HG02884 (cell line): ENCODE results near the gene TP53TG5.
"Not testable (repeated sequence)": the region's sequence is repeated elsewhere in the genome, so short reads cannot be mapped to it uniquely, and the experiment has no call there.

Experiments
- ATAC-seq: cut with Tn5 transposase; IDR thresholded peaks from one replicate; pipeline ENCODE4 v1.9.1; 2021; ENCODE audit warnings: mild to moderate bottlenecking, moderate library complexity; ENCODE audit not compliant: unreplicated experiment

The TP53TG5 gene

DNA sequence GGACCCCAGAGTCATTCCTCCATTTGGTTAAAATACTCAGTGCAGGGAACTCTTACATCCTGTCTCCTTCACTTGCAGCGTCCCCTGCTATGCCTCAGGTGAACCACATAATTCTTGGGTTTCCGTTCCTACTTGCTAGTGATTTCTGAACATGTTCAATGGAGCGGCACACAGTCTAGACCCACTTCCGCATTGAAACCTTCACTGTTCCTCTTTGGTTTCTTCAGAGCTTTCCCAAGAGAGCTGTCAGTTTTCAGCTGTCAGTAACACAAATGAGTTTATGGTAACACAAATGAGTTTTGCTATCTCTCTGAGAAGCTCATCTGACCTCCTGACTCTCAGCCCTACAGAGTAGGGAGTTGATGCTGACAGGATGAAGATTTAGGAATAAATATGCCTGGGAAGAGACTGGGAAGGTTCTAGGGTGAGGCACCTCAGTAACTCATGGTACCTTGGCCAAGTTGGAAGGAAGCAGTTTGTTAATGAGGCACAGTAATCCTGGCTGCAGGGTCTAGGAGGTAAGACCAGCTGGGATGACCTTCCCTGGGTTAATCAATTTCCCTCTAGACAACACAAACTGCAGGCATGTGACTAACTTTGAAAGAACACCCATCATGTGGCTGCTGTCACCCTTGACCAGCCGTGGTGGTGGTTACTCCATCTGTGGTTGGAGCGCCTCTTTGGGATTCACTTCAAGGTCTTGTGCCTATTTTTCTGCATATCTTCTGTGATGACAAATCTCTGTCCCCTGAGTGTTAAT, 9.7 kb downstream of the TP53TG5 start:
- peak; percentile 88 for ATAC-seq

DNA sequence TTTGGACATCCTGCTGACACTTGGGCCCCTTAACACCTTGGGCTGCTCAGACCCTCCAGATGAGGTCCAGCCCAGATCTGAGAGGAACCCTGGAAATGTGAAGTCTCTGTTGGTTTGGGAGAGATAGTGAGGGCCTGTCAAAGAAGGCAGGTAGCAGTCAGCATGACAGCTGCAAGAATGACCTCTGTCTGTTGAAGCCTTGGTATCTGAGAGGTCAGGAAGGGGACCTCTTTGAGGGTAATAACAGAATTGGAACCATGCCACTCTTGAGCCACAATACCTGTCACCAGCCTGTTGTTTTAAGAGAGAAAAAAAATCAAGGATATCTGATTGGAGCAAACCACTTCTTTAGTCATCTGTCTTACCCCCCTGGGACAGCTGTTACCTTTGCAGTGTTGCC, 11.0 kb downstream of the TP53TG5 start:
- no peak for ATAC-seq

DNA sequence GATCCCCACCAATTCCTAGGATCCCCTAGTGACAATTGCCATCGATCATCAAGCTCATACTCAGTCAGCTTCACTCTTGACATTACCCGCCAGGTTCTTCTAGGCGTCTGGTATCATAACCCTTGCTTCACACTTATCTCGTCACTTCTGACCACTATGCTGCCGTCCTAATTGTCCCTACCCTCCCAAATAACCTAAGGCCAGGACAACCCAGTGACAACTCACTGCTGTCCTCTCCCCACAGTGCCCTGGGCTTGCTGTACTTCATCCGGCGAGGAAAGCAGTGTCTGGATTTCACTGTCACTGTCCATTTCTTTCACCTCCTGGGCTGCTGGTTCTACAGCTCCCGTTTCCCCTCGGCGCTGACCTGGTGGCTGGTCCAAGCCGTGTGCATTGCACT, 11.5 kb downstream of the TP53TG5 start:
- ATAC-seq = no peak

DNA sequence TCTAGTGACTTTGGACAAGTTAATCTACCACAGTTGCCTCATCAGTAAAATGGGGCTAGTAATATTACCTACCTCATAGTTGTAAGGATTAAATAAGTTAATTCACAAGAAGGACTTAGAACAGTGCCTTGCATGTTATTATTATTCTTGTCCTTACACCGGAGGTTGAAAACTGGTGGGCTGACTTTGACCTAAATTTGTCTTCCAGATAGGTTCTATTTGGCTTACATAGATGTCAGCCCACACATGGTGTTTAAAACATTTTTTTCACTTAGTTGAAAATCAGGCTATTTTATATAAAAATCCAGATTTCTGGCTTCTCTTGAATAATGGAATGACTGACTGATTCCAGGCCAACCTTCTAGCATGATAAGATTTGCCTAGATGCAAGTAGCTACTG, 11.9 kb downstream of the TP53TG5 start:
- ATAC-seq = no peak

DNA sequence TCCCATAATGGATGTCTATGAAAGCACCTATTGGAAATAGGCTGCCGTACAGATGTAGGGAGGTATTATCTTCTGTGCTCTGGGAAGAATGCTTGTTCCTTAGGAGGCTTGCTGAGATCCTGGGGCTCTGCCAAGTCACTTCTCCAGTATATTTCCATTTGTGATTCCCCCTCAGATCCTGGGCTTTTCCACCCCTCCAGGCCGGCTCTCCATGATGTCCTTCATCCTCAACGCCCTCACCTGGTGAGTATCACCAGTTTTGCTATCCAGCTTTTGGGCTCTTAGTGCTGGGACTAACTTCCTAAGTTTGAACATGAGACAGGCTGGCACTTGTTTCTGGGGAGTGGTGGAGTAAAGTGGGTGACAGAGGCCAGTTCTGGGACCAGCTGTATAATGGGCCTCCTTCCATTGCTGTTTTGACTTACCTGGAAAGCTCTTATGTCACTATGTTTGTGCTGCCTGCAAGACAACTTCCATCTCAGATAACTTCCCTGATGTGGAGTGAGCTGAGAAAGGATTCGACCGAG, 12.6 kb downstream of the TP53TG5 start:
- ATAC-seq = no peak

DNA sequence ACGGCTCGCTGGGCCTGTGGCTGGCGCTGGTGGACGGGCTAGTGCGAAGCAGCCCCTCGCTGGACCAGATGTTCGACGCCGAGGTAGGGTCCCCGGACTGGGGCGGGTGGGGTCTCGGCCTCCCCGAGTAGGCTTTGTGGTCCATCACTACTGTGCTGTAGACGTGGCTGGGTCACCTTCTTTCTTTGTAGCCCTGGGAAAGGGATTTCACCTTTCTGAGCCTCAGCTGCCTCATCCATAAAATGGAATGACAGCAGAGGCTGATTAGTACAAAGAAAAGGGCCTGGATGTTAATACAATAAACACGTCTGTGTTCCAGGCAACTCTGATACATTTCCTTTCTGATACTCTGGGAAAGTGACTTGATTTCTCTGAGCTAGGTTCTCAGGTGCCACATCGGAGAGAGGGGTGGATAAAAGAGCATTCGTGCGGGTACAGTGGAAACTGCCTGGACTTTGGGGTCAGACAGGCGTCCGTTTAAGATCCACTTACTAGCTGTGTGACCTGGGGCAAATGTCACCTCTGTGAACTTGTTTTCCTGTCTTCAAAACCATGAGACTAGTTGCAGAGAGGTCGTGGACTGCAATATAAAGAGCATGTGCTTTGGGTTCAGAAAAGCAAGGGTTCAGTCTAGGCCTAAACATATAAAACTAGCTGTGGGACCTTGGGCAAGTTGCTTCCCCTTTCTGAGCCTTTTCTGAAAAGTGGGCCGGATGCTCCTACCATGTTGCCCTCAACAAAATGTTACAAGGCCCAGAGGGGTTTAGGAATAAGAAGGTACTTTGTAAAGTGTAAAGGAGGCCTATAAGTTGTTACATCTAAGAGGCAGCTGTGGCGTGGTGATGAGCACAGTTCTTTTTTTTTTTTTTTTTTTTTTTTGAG, 14.3 kb downstream of the TP53TG5 start:
- no peak for ATAC-seq

DNA sequence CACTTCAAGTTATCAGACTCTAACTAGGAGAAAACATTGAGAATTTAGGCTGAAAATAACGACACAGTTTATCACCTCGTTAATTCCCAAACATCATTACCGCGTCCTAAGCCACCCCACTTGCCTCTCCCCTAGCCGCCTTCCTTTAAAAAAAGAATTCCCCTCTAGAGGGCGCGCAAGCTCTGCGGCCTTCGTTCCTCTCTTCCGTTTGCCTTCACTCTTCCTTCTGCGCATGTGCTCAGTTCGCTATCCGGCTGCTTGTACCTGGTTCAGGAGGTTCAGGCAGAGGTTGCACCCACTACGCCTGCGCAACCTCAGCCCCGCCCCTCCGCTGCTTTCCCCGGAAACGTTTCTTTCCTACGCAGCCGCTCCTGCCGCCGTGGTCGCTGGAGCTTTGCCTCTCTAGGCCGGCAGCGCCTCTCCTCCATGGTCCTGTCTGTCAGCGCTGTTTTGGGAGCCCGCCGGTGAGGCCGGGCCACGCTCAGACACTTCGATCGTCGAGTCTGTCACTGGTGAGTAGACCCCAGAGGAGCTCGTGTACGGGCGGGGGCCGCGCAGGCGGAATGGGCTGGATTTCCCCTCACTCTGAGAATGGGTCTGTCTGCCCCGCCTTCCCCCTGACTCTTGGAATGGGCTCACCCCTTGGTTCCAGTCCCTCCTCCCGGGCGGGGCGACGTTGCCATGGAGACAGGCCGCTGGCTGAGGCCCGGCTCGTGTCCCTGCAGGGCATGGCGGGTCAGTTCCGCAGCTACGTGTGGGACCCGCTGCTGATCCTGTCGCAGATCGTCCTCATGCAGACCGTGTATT, 15.1 kb downstream of the TP53TG5 start, which contains the start of gene SYS1:
TSS of gene SYS1 (plus strand) at position 353 of the 807 bp plus-strand sequence. CDS start at position 729, 376 bp downstream.
- ATAC-seq = peak; percentile 83

DNA sequence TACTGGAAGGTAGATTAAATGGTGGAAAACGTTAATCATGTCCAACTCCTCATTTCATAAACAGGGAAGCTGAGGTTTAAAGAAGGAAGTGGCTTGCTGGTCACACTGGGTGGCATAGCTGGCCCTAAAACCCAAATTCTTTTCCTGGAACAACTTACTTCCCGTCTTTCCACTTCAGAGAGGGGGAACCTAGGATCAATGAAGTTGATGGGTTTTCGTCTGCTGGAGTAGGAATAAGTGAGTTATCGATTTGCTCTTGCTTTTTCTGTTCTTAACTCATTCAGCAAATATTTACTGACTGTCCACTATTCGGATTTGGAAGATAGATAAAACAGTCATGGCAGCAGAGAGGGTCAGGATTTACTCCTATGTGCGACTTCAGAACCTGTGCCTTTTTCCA, 16.3 kb downstream of the TP53TG5 start:
- no peak for ATAC-seq

DNA sequence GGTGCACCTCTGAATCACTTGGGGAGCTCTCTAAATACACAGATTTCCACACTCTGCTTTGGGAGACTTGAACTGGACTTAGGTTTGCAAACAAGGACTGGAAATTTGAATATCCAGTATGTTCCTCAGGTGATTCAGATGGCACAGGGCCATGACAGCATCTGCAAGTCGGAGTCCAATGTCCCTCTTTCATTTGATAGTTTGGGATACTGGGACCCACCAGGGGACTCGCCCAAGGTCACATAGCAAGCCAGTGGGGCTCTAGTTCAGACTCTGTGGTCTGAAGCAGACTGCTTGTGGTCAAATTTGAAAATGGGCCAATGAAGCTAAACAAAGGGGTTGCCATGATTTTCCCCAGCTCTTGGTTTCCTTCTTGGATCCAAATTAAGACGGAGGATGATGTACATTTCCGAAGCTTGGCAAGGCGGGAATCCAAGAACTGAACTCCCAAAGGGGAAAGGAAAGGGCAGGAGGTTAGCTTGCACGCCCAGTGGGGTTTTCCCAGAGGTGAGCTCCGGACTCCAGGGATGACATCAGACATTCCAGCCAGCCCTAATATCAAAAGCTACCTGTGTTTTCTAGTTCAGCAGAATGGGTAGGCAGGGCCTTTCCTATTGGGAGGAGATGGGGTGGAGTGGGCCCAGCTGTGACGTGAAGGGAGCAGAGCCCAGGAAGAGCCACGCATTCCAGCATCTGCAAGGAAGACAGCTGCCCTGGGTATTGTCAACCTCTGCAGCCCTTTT, 18.5 kb downstream of the TP53TG5 start:
- ATAC-seq = no peak

DNA sequence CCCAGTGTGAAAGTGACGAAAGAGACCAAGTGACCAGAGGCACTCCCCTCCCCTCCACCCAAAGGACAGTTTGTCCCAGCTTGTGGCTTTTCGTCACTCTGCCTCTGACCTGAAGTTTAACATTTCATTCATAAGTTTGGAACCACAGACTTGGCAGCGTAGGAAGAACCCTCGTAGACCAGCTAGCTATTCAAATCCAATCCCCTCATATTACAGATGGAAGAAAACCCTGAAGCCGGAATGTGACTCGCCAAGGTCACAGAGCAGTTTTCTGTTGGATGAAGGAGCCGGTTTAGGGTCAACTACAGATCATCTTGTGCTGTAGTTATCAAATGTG, 19.1 kb downstream of the TP53TG5 start:
- ATAC-seq = no peak

DNA sequence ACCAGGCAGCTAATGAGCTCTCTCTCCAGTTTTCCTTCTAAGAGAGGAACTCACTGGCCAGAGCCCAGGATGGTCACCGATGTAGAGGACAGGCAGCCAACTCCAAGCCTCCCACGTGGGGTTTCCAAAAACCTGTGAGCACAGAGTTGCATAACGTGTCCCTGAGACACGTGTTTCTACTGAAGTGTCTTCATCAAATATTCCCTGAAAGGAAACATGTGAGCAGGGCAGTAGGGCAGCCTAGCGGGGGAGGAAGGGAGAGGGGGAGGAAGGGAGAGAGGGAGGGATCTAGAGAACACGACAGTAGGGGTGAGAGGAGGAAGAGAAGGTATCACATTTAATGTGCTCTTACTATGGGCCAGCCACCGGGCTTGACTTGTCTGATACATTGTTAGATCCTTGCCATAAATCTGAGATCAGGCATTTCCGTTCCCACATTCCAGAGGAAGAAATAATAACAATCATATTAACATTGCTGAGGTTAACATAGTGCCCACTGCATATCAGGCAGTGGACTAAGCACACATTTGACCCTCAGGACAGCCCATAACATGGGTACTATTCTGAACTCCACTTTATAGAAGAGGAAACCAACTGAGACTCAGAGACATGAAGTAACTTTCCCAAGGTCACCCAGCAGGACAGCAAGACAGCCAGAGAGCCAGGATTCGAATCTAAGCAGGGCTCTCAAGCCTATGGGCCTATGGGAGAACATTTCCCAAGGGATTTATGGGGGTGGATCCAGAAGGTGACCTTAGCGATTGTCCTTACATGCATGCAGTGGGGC, 19.6 kb downstream of the TP53TG5 start:
- no peak for ATAC-seq

DNA sequence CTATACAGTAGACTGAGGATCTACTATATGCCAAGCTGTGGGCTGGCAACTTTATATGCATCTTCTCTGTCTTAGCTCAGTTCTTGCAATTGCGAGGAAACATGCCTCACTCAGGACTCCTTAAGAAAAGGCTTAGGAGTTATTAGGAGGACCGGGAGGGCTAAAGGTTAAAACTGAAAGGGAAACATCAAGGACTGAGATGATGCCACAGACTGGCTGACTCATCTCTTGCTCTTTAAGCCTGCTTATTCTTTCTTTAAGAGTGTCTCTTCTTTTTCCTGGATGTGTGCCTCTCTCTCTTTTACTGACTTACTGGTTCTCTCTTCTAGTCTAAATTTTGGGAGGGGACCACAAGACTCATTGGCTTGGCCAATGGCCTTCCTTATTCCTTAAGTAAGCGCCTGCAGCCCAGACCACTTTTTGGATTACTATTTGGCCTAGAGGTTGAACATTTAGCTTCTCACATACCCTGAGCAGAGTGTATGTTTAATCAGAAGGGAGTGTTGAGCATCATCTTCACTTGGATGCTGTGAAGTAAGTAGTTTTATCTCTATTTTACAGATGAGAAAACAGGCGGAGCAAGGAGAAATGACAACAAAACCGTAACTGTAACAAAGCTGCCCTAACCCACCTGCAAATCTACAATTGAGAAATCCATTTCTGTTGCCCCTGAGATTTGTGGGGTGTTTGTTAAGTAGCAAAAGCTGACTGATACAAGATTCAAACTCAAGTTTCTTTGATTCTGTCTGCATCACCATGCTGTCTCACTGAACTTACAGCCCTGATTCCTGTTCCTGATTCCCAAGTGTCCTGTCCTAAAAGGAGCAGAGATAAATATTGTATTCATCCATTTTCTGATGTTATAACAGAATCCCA, 22.7 kb downstream of the TP53TG5 start:
- no peak for ATAC-seq

DNA sequence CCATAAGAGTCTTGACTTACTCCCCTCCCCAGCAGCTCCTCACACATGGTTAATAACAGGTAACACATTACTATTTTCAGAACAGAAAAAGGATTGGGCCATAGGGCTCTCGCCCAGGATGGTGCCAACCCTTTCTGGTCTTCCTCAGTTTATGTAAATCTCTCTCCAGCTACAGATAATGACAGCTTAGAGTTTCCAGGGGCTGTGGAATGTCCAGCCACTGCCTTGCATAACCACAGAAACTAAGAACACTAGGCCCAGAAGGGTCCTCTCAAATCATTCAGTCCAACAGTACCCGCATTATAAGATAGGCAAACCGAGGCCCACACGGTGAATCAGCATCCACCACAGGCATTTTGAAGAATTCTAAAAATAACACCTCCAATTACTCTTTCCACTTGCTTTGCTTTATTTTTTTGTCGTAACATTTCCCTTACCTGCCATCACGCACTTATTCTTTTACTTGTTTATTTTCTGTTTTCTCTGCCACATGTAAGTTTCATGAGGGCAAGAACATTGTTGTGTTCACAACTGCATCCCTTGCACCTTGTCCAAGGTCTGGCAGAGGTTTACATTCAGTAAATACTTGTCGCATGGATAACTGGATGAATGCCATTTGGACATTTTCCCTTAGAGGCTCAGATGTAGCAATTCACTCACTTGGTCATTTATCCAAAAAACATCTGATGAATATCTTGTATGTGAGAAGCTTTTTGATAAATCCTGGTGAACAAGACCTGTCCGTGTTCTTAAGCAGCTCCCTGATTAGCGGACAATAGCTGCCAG, 23.5 kb downstream of the TP53TG5 start:
- ATAC-seq = no peak

DNA sequence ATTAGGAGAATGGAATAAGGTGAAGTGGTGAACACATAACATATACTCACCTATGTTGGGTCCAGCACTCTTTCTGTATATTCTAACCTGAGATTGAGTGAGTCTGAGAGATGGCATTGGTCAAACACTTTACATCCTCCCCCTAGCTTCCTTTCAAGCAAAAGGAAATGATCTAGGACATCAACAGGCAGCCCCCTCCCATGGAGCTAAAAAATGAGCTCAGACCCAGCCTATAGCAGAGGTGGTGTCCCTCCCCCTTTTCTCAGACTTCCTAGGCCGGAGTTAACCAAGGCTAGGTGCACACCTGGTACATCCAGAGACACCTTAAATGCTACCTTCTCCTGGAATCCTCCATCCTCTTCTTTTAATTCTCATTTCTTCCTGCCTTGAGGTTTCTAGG, 24.4 kb downstream of the TP53TG5 start:
- ATAC-seq = no peak

DNA sequence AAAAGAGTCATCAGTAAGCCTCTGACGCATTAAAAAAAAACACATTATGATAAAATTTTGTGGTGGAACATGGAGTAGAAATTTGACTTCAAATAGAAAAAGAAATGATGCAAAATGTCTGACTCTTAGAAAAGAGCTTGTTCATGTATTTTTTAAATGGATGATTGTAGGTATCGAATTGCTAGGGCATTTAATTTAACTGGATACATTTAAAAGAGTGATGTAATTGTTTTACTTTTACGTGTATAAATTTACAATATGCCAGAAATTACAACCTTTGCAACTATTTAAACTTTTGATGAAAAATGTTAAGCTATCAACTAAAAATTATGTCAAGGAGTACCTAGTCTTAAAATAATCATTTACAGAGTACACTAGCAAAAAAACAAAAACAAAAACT, 25.4 kb downstream of the TP53TG5 start:
- ATAC-seq = no peak

DNA sequence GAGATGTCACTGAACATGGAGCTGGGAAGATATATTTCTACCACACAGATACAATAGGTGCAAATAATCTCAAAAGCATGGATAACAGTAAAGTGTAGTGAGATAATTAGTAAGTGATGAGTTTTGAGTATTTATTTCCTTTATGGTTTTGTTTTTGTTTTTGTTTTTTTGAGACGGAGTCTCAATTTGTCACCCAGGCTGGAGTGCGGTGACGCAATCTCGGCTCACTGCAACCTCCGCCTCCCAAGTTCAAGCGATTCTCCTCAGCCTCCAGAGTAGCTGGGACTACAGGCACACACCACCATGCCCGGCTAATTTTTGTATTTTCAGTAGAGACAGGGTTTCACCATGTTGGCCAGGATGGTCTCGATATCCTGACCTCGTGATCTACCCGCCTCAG, 27.3 kb downstream of the TP53TG5 start:
- not testable (repeated sequence) for ATAC-seq

DNA sequence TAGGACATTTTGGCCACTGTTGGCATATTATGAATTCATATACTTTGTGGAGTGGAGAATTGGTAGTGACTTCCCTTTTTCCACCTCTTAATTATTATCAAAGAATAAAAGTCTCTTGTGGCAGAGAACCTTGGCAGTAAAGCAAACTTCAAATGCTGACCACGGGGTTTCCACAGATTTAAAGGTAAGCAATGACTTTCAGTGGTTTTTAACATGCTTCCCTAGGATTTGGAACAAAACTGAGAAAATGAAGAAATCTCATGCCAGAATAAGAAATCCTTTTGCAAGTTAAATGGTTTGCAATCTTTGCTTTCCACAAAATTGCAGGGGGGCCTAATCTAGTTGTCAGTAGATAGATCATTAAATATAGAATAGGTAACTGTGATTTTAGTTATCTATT, 27.9 kb downstream of the TP53TG5 start:
- ATAC-seq = no peak
